GM19239 (cell line): Measurements from ENCODE around the gene XKRX.

Source experiments
- DNase-seq: peaks from one replicate; pipeline ENCODE4 v3.0.0; 2011; ENCODE audit warnings: low spot score; ENCODE audit not compliant: insufficient read length
- FAIRE-seq: peaks from 2 replicates; lab custom pipeline; 2011; peaks lifted over from hg19 to GRCh38; lab: Jason Lieb, UNC

The XKRX gene

GRCh38 chrX:100928660-100929613 lies at the start of gene XKRX:
Gene XKRX, minus strand, starts transcription at chrX:100928917. Its CDS starts 613 bp downstream, at chrX:100928304.
- DNase-seq (peak; percentile 6), FAIRE-seq (peak; percentile 86)

GRCh38 chrX:100976211-100976610 lies 47.5 kb upstream of the XKRX start:
- DNase-seq: no peak
- FAIRE-seq: no peak

- no peak for DNase-seq
- FAIRE-seq: no peak
These were observed 46.5 kb upstream of the XKRX start for GRCh38 chrX:100975212-100975611.

GRCh38 chrX:100973411-100973810 lies 44.7 kb upstream of the XKRX start:
- FAIRE-seq (no peak), DNase-seq (no peak)

GRCh38 chrX:100969936-100970335 lies 41.2 kb upstream of the XKRX start:
- no peak for DNase-seq
- no peak for FAIRE-seq

- DNase-seq: no peak
- FAIRE-seq: no peak
These were observed 40.7 kb upstream of the XKRX start, which contains the start of gene ARL13A for GRCh38 chrX:100969408-100969807. Gene ARL13A, plus strand, starts transcription at chrX:100969708. Its CDS starts 3,982 bp downstream, at chrX:100973690.

GRCh38 chrX:100964362-100964761 lies 35.6 kb upstream of the XKRX start:
- FAIRE-seq: no peak
- no peak for DNase-seq

GRCh38 chrX:100962811-100963210 lies 34.1 kb upstream of the XKRX start:
- DNase-seq (no peak), FAIRE-seq (no peak)

GRCh38 chrX:100948557-100948956 lies 19.8 kb upstream of the XKRX start:
- DNase-seq: no peak
- peak; percentile 44 for FAIRE-seq

GRCh38 chrX:100946299-100946927 lies 17.7 kb upstream of the XKRX start:
- FAIRE-seq (no peak), DNase-seq (no peak)

- no peak for FAIRE-seq
- no peak for DNase-seq
These were observed 15.9 kb upstream of the XKRX start for GRCh38 chrX:100944601-100945000.

GRCh38 chrX:100939333-100939732 lies 10.6 kb upstream of the XKRX start:
- DNase-seq (no peak), FAIRE-seq (no peak)

- FAIRE-seq (no peak), DNase-seq (no peak)
These were observed 7.0 kb upstream of the XKRX start for GRCh38 chrX:100935767-100936166.

- no peak for DNase-seq
- FAIRE-seq: peak; percentile 21
These were observed 3.2 kb upstream of the XKRX start for GRCh38 chrX:100931925-100932285.

- DNase-seq: no peak
These were observed 2.7 kb upstream of the XKRX start for GRCh38 chrX:100931218-100931924.

GRCh38 chrX:100926453-100926852 lies 2.3 kb downstream of the XKRX start:
- DNase-seq (no peak), FAIRE-seq (no peak)

More at GRCh38 chrX:100931218-100931924, 2.7 kb upstream of the XKRX start:
- no peak for FAIRE-seq

GRCh38 chrX:100924375-100924774 lies 4.3 kb downstream of the XKRX start:
- DNase-seq: no peak
- FAIRE-seq: no peak

- DNase-seq (no peak), FAIRE-seq (no peak)
These were observed 13.2 kb downstream of the XKRX start for GRCh38 chrX:100915562-100915961.

- no peak for FAIRE-seq
- DNase-seq: no peak
These were observed 15.6 kb downstream of the XKRX start for GRCh38 chrX:100913111-100913510.

GRCh38 chrX:100911731-100912130 lies 17.0 kb downstream of the XKRX start:
- FAIRE-seq: no peak
- no peak for DNase-seq

GRCh38 chrX:100905620-100906019 lies 23.1 kb downstream of the XKRX start:
- FAIRE-seq (no peak), DNase-seq (no peak)
